SU-DHL-6 (cell line): ENCODE results near the gene E2F6.

Experiments
- H2AFZ ChIP-seq: fragments of 200-600 bp; sonication (generic); 2 replicates; pipeline ENCODE4 v1.6.1; 2014; ENCODE audit warnings: low read depth, mild to moderate bottlenecking, moderate library complexity, mixed read lengths, antibody characterized with exemption, low read length; ENCODE audit not compliant: severe bottlenecking
- H3F3A ChIP-seq: fragments of 200-600 bp; shearing (Covaris generic); 2 replicates; pipeline ENCODE4 v1.6.0; 2016; ENCODE audit warnings: antibody characterized with exemption, mild to moderate bottlenecking; ENCODE audit not compliant: insufficient read depth
- H3K27ac ChIP-seq: fragments of 200-600 bp; sonication (generic); 2 replicates; pipeline ENCODE4 v1.5.1; 2016; ENCODE audit warnings: low read depth, mild to moderate bottlenecking, low read length, moderate library complexity, mixed read lengths
- H3K27me3 ChIP-seq: fragments of 200-600 bp; sonication (generic), shearing (Covaris generic); 2 replicates; pipeline ENCODE4 v1.6.0; 2014; ENCODE audit warnings: mild to moderate bottlenecking, low read length
- H3K36me3 ChIP-seq: fragments of 200-600 bp; sonication (generic); 2 replicates; pipeline ENCODE4 v1.6.1; 2014; ENCODE audit warnings: mild to moderate bottlenecking, low read length, mixed read lengths
- H3K4me2 ChIP-seq: fragments of 300-600, 200-600 bp; shearing (Covaris generic), sonication (generic); 2 replicates; pipeline ENCODE4 v1.6.0; 2014; ENCODE audit warnings: low read length, low read depth, mild to moderate bottlenecking; ENCODE audit not compliant: poor library complexity, severe bottlenecking
- H3K4me3 ChIP-seq: fragments of 200-600 bp; sonication (generic); 2 replicates; pipeline ENCODE4 v1.5.1; 2014; ENCODE audit warnings: antibody characterized with exemption, low read length, mild to moderate bottlenecking, mixed read lengths; ENCODE audit not compliant: insufficient read depth, poor library complexity, severe bottlenecking
- H3K79me2 ChIP-seq: fragments of 200-600 bp; sonication (generic); 2 replicates; pipeline ENCODE4 v1.6.1; 2014; ENCODE audit warnings: mild to moderate bottlenecking, low read length, moderate library complexity; ENCODE audit not compliant: insufficient read depth
- H3K9ac ChIP-seq: fragments of 200-600 bp; sonication (generic); 2 replicates; pipeline ENCODE4 v1.7.0; 2014; ENCODE audit warnings: mild to moderate bottlenecking, low read length
- H3K9me2 ChIP-seq: fragments of 200-600 bp; sonication (generic); replicated peaks from 2 replicates; pipeline ENCODE4 v1.6.1; 2014; ENCODE audit warnings: low read length; ENCODE audit not compliant: insufficient read depth
- H3K9me3 ChIP-seq: fragments of 200-600 bp; sonication (generic); 2 replicates; pipeline ENCODE4 v1.6.1; 2014; ENCODE audit warnings: low read length, mixed read lengths; ENCODE audit not compliant: insufficient read depth
- H4K20me1 ChIP-seq: fragments of 200-600 bp; sonication (generic); 2 replicates; pipeline ENCODE4 v1.6.1; 2014; ENCODE audit warnings: low read depth, mild to moderate bottlenecking, antibody characterized with exemption, low read length, moderate library complexity, mixed read lengths
- CTCF ChIP-seq: fragments of 200-600 bp; sonication (generic); IDR thresholded peaks from one replicate; pipeline ENCODE4 v1.5.1; 2017; ENCODE audit warnings: antibody characterized with exemption, mild to moderate bottlenecking, low read length, moderate library complexity; ENCODE audit not compliant: insufficient read depth, poor library complexity, severe bottlenecking
- EZH2phosphoT487 ChIP-seq: fragments of 200-600 bp; sonication (generic), shearing (Covaris generic); conservative IDR thresholded peaks from 2 replicates; pipeline ENCODE4 v1.6.1; 2018; ENCODE audit warnings: mild to moderate bottlenecking, antibody characterized with exemption, low read length, moderate library complexity, mixed read lengths

E2F6 gene

GRCh38 chr2:11398750-11399437, 67.1 kb downstream of the E2F6 start:
- Histone ChIP-seq H3K9ac (no peak overlapping the region), H3F3A (no peaks in the 10 kb centered on the region), H4K20me1 (no peaks in the 10 kb centered on the region), H3K9me2 (no peaks in the 10 kb centered on the region), H3K36me3 (no peaks in the 10 kb centered on the region), H2AFZ (no peak overlapping the region), H3K27ac (no peak overlapping the region), H3K4me3 (no peak overlapping the region), H3K4me2 (no peak overlapping the region), H3K9me3 (no peaks in the 10 kb centered on the region), H3K27me3 (no peaks in the 10 kb centered on the region), H3K79me2 (no peaks in the 10 kb centered on the region)
- TF ChIP-seq CTCF (no peak), EZH2phosphoT487 (no peak)

- Histone ChIP-seq H3K9me3 (no peaks in the 10 kb centered on the region), H3K9me2 (no peaks in the 10 kb centered on the region), H3K4me2 (no peak overlapping the region), H2AFZ (no peak overlapping the region), H3K9ac (no peak overlapping the region), H3K27me3 (no peaks in the 10 kb centered on the region), H4K20me1 (no peaks in the 10 kb centered on the region), H3K4me3 (no peak overlapping the region), H3K36me3 (no peaks in the 10 kb centered on the region), H3K79me2 (no peaks in the 10 kb centered on the region), H3K27ac (no peak overlapping the region), H3F3A (no peaks in the 10 kb centered on the region)
- no peak for TF ChIP-seq EZH2phosphoT487
- TF ChIP-seq CTCF = no peak
Observed at GRCh38 chr2:11397513-11397912, 68.4 kb downstream of the E2F6 start.

- Histone ChIP-seq H3F3A (no peaks in the 10 kb centered on the region), H3K4me3 (no peak overlapping the region), H2AFZ (no peak overlapping the region), H3K36me3 (no peaks in the 10 kb centered on the region), H3K27ac (no peak overlapping the region), H4K20me1 (no peaks in the 10 kb centered on the region), H3K9me2 (no peaks in the 10 kb centered on the region), H3K27me3 (no peaks in the 10 kb centered on the region), H3K9ac (no peak overlapping the region), H3K4me2 (no peak overlapping the region), H3K9me3 (no peaks in the 10 kb centered on the region), H3K79me2 (no peaks in the 10 kb centered on the region)
- no peak for TF ChIP-seq CTCF
- TF ChIP-seq EZH2phosphoT487 = no peak
Observed at GRCh38 chr2:11396467-11397445, 69.2 kb downstream of the E2F6 start.
